IPS-18a (cell line): ENCODE data around the gene CAMK2A.

Source experiments
- H3K27ac ChIP-seq: one replicate; pipeline ENCODE4 v1.5.1; 2013; ENCODE audit warnings: low read length
- H3K27me3 ChIP-seq: one replicate; pipeline ENCODE4 v1.6.1; 2013; ENCODE audit warnings: mild to moderate bottlenecking, low read length; ENCODE audit not compliant: control insufficient read depth, insufficient read depth
- H3K36me3 ChIP-seq: one replicate; pipeline ENCODE4 v1.6.1; 2013; ENCODE audit warnings: low read depth, low read length; ENCODE audit not compliant: control insufficient read depth
- H3K4me1 ChIP-seq: one replicate; pipeline ENCODE4 v1.6.1; 2013; ENCODE audit warnings: low read depth, low read length; ENCODE audit not compliant: control insufficient read depth
- H3K4me3 ChIP-seq: one replicate; pipeline ENCODE4 v1.5.1; 2013; ENCODE audit warnings: low read length
- H3K9ac ChIP-seq: one replicate; pipeline ENCODE4 v1.6.1; 2013; ENCODE audit warnings: mild to moderate bottlenecking, low read length, moderate library complexity
- H3K9me3 ChIP-seq: one replicate; pipeline ENCODE4 v1.6.1; 2013; ENCODE audit warnings: low read depth, low read length; ENCODE audit not compliant: control insufficient read depth

CAMK2A gene

GRCh38 chr5:150289551-150290390 lies at the start of gene CAMK2A:
Gene CAMK2A, minus strand, starts transcription at chr5:150289773. Its CDS starts 148 bp downstream, at chr5:150289625.
- Histone ChIP-seq H3K27me3 (no peaks in the 10 kb centered on the region), H3K36me3 (no peaks in the 10 kb centered on the region), H3K9ac (no peak within 1 kb of the TSS)

GRCh38 chr5:150339165-150339564 lies 49.6 kb upstream of the CAMK2A start:
- no peak overlapping the region for H3K27ac ChIP-seq
- no peak overlapping the region for H3K9ac ChIP-seq
- H3K4me3 ChIP-seq: no peak overlapping the region
- H3K27me3 ChIP-seq: no peaks in the 10 kb centered on the region
- H3K9me3 ChIP-seq: no peaks in the 10 kb centered on the region
- H3K4me1 ChIP-seq: no peaks in the 10 kb centered on the region
- H3K36me3 ChIP-seq: no peaks in the 10 kb centered on the region

More at GRCh38 chr5:150289551-150290390, at the start of gene CAMK2A:
- H3K4me3 ChIP-seq: no peak within 1 kb of the TSS
- H3K9me3 ChIP-seq: no peaks in the 10 kb centered on the region
- no peak within 1 kb of the TSS for H3K27ac ChIP-seq
- no peaks in the 10 kb centered on the region for H3K4me1 ChIP-seq

- Histone ChIP-seq H3K9me3 (no peaks in the 10 kb centered on the region), H3K9ac (no peak overlapping the region), H3K4me1 (no peaks in the 10 kb centered on the region), H3K27me3 (no peaks in the 10 kb centered on the region), H3K27ac (no peak overlapping the region), H3K4me3 (no peak overlapping the region), H3K36me3 (no peaks in the 10 kb centered on the region)
Observed at GRCh38 chr5:150338546-150338945, 49.0 kb upstream of the CAMK2A start.

- no peaks in the 10 kb centered on the region for H3K4me1 ChIP-seq
- H3K27ac ChIP-seq: no peak overlapping the region
- no peaks in the 10 kb centered on the region for H3K36me3 ChIP-seq
- no peaks in the 10 kb centered on the region for H3K9me3 ChIP-seq
- no peaks in the 10 kb centered on the region for H3K27me3 ChIP-seq
- H3K9ac ChIP-seq: no peak overlapping the region
- no peak overlapping the region for H3K4me3 ChIP-seq
Observed at GRCh38 chr5:150335778-150336177, 46.2 kb upstream of the CAMK2A start.

GRCh38 chr5:150333400-150333799 lies 43.8 kb upstream of the CAMK2A start:
- H3K4me3 ChIP-seq: no peak overlapping the region
- no peaks in the 10 kb centered on the region for H3K9me3 ChIP-seq
- H3K27me3 ChIP-seq: no peaks in the 10 kb centered on the region
- H3K4me1 ChIP-seq: no peaks in the 10 kb centered on the region
- H3K27ac ChIP-seq: no peak overlapping the region
- H3K36me3 ChIP-seq: no peaks in the 10 kb centered on the region
- no peak overlapping the region for H3K9ac ChIP-seq

GRCh38 chr5:150329881-150330876 lies 40.6 kb upstream of the CAMK2A start:
- Histone ChIP-seq H3K9me3 (no peaks in the 10 kb centered on the region), H3K27me3 (no peaks in the 10 kb centered on the region), H3K4me1 (no peaks in the 10 kb centered on the region), H3K4me3 (no peak overlapping the region), H3K9ac (no peak overlapping the region), H3K36me3 (no peaks in the 10 kb centered on the region), H3K27ac (no peak overlapping the region)

GRCh38 chr5:150329038-150329437 lies 39.5 kb upstream of the CAMK2A start:
- Histone ChIP-seq H3K4me1 (no peaks in the 10 kb centered on the region), H3K27me3 (no peaks in the 10 kb centered on the region), H3K36me3 (no peaks in the 10 kb centered on the region), H3K9me3 (no peaks in the 10 kb centered on the region), H3K4me3 (no peak overlapping the region), H3K27ac (no peak overlapping the region), H3K9ac (no peak overlapping the region)

GRCh38 chr5:150328515-150328914 lies 38.9 kb upstream of the CAMK2A start:
- no peaks in the 10 kb centered on the region for H3K27me3 ChIP-seq
- no peaks in the 10 kb centered on the region for H3K9me3 ChIP-seq
- no peaks in the 10 kb centered on the region for H3K4me1 ChIP-seq
- H3K36me3 ChIP-seq: no peaks in the 10 kb centered on the region
- H3K4me3 ChIP-seq: no peak overlapping the region
- no peak overlapping the region for H3K27ac ChIP-seq
- no peak overlapping the region for H3K9ac ChIP-seq

- H3K9ac ChIP-seq: no peak overlapping the region
- no peaks in the 10 kb centered on the region for H3K9me3 ChIP-seq
Observed at GRCh38 chr5:150327139-150327538, 37.6 kb upstream of the CAMK2A start.

GRCh38 chr5:150326707-150327106 lies 37.1 kb upstream of the CAMK2A start:
- H3K4me1 ChIP-seq: no peaks in the 10 kb centered on the region
- no peaks in the 10 kb centered on the region for H3K27me3 ChIP-seq
- no peak overlapping the region for H3K9ac ChIP-seq
- H3K9me3 ChIP-seq: no peaks in the 10 kb centered on the region
- H3K36me3 ChIP-seq: no peaks in the 10 kb centered on the region
- no peak overlapping the region for H3K4me3 ChIP-seq
- no peak overlapping the region for H3K27ac ChIP-seq

More at GRCh38 chr5:150327139-150327538, 37.6 kb upstream of the CAMK2A start:
- Histone ChIP-seq H3K36me3 (no peaks in the 10 kb centered on the region), H3K27me3 (no peaks in the 10 kb centered on the region), H3K4me1 (no peaks in the 10 kb centered on the region), H3K4me3 (no peak overlapping the region), H3K27ac (no peak overlapping the region)

GRCh38 chr5:150325426-150325825 lies 35.9 kb upstream of the CAMK2A start:
- H3K4me1 ChIP-seq: no peaks in the 10 kb centered on the region
- H3K4me3 ChIP-seq: no peak overlapping the region
- no peak overlapping the region for H3K9ac ChIP-seq
- no peak overlapping the region for H3K27ac ChIP-seq
- no peaks in the 10 kb centered on the region for H3K27me3 ChIP-seq
- H3K9me3 ChIP-seq: no peaks in the 10 kb centered on the region
- H3K36me3 ChIP-seq: no peaks in the 10 kb centered on the region
